K562 (cell line): ENCODE measurements around the gene TARS3. TPM values are rescaled to one million over a fixed set of nuclear protein-coding genes. Genes with fewer than 3 reads are reported as not detected.
A peak's percentile ranks its signal among the peaks of the same experiment; 100 is the strongest.

Experiments used
- ATAC-seq: fragments of 200-7000 bp; cut with Tn5 transposase; 3 replicates; pipeline ENCODE4 v1.9.1; 2020; ENCODE audit warnings: moderate library complexity
- BruUV-seq: library from RNA; stranded (reverse); fragments of 400-500 nt; replicated peaks from 2 replicates; lab custom pipeline; 2021; lab: Mats Ljungman, UMichigan
- CTCF ChIA-PET: fragments of 300-600 bp; formaldehyde crosslinking; extraction: SDS; loops from one replicate; lab custom pipeline; 2021; ENCODE audit warnings: low intra/inter-chr PET ratio; lab: Yijun Ruan, JAX
- POLR2A ChIA-PET: fragments of 300-600, 350-650 bp; sonication (Branson Sonifier 250); formaldehyde crosslinking; extraction: SDS; loops from one replicate; lab custom pipeline; 2021; ENCODE audit warnings: antibody characterized with exemption, inconsistent platforms; lab: Yijun Ruan, JAX
- DNase-seq, 4 experiments: peaks; one replicate each; pipeline versions ENCODE4 v3.0.0 to v3.0.0-alpha.2; 2011 to 2018; ENCODE audit warnings: low spot score in 3 of 4, mixed read lengths in 3 of 4; ENCODE audit errors: extremely low read depth in 1 of 4
- FAIRE-seq: peaks from 2 replicates; lab custom pipeline; 2011; peaks lifted over from hg19 to GRCh38; lab: Jason Lieb, UNC
- H2AFZ ChIP-seq: 2 replicates; pipeline ENCODE4 v1.6.0; 2011; ENCODE audit warnings: low read depth, low read length, control low read depth, inconsistent platforms
- H3K27ac ChIP-seq: fragments of 200-600 bp; 3 replicates; pipeline ENCODE4 v1.8.0; 2011; ENCODE audit warnings: low read depth, mild to moderate bottlenecking, control low read depth, inconsistent platforms, low read length, moderate library complexity, mixed read lengths; ENCODE audit errors: extremely low read depth
- H3K27me3 ChIP-seq, 2 experiments: fragments of 300-600 bp in 1 of 2; 2 replicates in 1 of 2; 3 replicates in 1 of 2; pipeline versions ENCODE4 v1.6.0 to v1.8.0; 2011; ENCODE audit warnings: inconsistent platforms in 2 of 2, low read length in 2 of 2, mild to moderate bottlenecking in 1 of 2, mixed read lengths in 1 of 2, moderate library complexity in 1 of 2; ENCODE audit not compliant: control insufficient read depth in 2 of 2, insufficient read depth in 2 of 2
- H3K36me3 ChIP-seq: fragments of 300-600 bp; 3 replicates; pipeline ENCODE4 v1.8.0; 2011; ENCODE audit warnings: mild to moderate bottlenecking, low read length, inconsistent platforms; ENCODE audit not compliant: control insufficient read depth, insufficient read depth
- H3K4me1 ChIP-seq, 2 experiments: fragments of 200-600 bp in 1 of 2; replicated peaks in 1 of 2; 2 replicates in 1 of 2; 3 replicates in 1 of 2; pipeline versions ENCODE4 v1.5.1 to v1.8.0; 2011; ENCODE audit warnings: inconsistent platforms in 2 of 2, low read length in 2 of 2, mild to moderate bottlenecking in 1 of 2, mixed read lengths in 1 of 2, moderate library complexity in 1 of 2; ENCODE audit not compliant: control insufficient read depth in 2 of 2, insufficient read depth in 2 of 2
- H3K4me2 ChIP-seq: 2 replicates; pipeline ENCODE4 v1.6.1; 2011; ENCODE audit warnings: low read length, control low read depth, inconsistent platforms, mixed read lengths; ENCODE audit not compliant: insufficient read depth
- H3K4me3 ChIP-seq: fragments of 200-600 bp; sonication (generic), shearing (Covaris generic); 2 replicates; pipeline ENCODE4 v1.5.1; 2016; ENCODE audit warnings: control low read depth, inconsistent platforms
- H3K79me2 ChIP-seq: fragments of 200-600 bp; 3 replicates; pipeline ENCODE4 v1.8.0; 2011; ENCODE audit warnings: low read length, inconsistent platforms; ENCODE audit not compliant: control insufficient read depth, insufficient read depth
- H3K9ac ChIP-seq, 2 experiments: 2 replicates each; pipeline versions ENCODE4 v1.6.0 to v1.6.1; 2011; ENCODE audit warnings: low read depth in 2 of 2, low read length in 2 of 2, control low read depth in 1 of 2, inconsistent platforms in 1 of 2, mild to moderate bottlenecking in 1 of 2, mixed read lengths in 1 of 2; ENCODE audit not compliant: insufficient read depth in 1 of 2
- H3K9me1 ChIP-seq: one replicate; pipeline ENCODE4 v1.6.0; 2011; ENCODE audit warnings: inconsistent platforms, mild to moderate bottlenecking, low read length, moderate library complexity; ENCODE audit not compliant: control insufficient read depth, insufficient read depth
- H3K9me3 ChIP-seq: replicated peaks from 2 replicates; pipeline ENCODE4 v1.5.1; 2011; ENCODE audit warnings: low read depth, low read length, inconsistent platforms; ENCODE audit not compliant: control insufficient read depth, insufficient read depth
- H4K20me1 ChIP-seq: replicated peaks from 2 replicates; pipeline ENCODE4 v1.6.1; 2011; ENCODE audit warnings: low read length, inconsistent platforms, mixed read lengths; ENCODE audit not compliant: control insufficient read depth, insufficient read depth
- ATF1 ChIP-seq, 2 experiments: fragments of 450-650 bp in 1 of 2; IDR thresholded peaks; 2 replicates each; pipeline ENCODE4 v1.6.1; 2016; ENCODE audit warnings: missing compliant biosample characterization in 1 of 2, missing genetic modification characterization in 1 of 2
- ATF2 ChIP-seq: sonication (generic); formaldehyde crosslinking; IDR thresholded peaks from 2 replicates; pipeline ENCODE4 v1.8.1; 2022; ENCODE audit warnings: missing genetic modification reagents
- ATF3 ChIP-seq, 2 experiments: fragments of 450-650 bp in 1 of 2; sonication (generic) in 1 of 2; formaldehyde crosslinking in 1 of 2; IDR thresholded peaks in 1 of 2; conservative IDR thresholded peaks in 1 of 2; 2 replicates each; pipeline versions ENCODE4 v1.6.1 to v1.8.1; 2016 to 2023; ENCODE audit warnings: mild to moderate bottlenecking in 2 of 2, moderate library complexity in 2 of 2, inconsistent platforms in 1 of 2, missing genetic modification reagents in 1 of 2
- ATF7 ChIP-seq: fragments of 450-650 bp; IDR thresholded peaks from 2 replicates; pipeline ENCODE4 v1.7.1; 2014; ENCODE audit warnings: mild to moderate bottlenecking, moderate library complexity
- CSDE1 ChIP-seq, 2 experiments: fragments of 450-650 bp; IDR thresholded peaks; 2 replicates each; pipeline ENCODE4 v1.6.1; 2016; ENCODE audit warnings: mild to moderate bottlenecking in 1 of 2
- FOXA1 ChIP-seq: fragments of 450-650 bp; IDR thresholded peaks from 2 replicates; pipeline ENCODE4 v1.6.1; 2016; ENCODE audit warnings: mild to moderate bottlenecking, borderline replicate concordance
- JUND ChIP-seq, 2 experiments: IDR thresholded peaks; 2 replicates in 1 of 2; 3 replicates in 1 of 2; pipeline ENCODE4 v1.6.1; 2011; ENCODE audit warnings: borderline replicate concordance in 2 of 2, low read depth in 2 of 2, low read length in 2 of 2, improper control_type of control experiment in 1 of 2, missing biosample characterization in 1 of 2, missing genetic modification characterization in 1 of 2, missing genetic modification reagents in 1 of 2
- NCOA1 ChIP-seq: fragments of 450-650 bp; IDR thresholded peaks from 2 replicates; pipeline ENCODE4 v1.6.1; 2016; ENCODE audit warnings: low read depth
- SMARCC2 ChIP-seq: fragments of 450-650 bp; IDR thresholded peaks from 2 replicates; pipeline ENCODE4 v1.6.1; 2017; ENCODE audit warnings: antibody characterized with exemption, moderate library complexity, mild to moderate bottlenecking, low read depth
- WGBS: fragments of 100-300 bp; shearing (Covaris generic); methylation state at CpG from one replicate; pipeline ENCODE4 v1.1.6; 2016; ENCODE audit warnings: low coverage, mixed read lengths; ENCODE audit not compliant: insufficient coverage; ENCODE audit errors: missing lambda C conversion rate; 5-methylcytosine and 5-hydroxymethylcytosine counted together
- in situ Hi-C: fragments of 300-500 bp; cut with MboI; formaldehyde crosslinking; loops from 4 replicates; pipeline ENCODE4 v1.15.0; 2018; ENCODE audit warnings: inconsistent platforms, mixed read lengths
- intact Hi-C: fragments of 100-400 bp; cut with micrococcal nuclease; formaldehyde crosslinking; loops from 2 replicates; pipeline ENCODE4 v1.14.2; 2022
- polyA plus RNA-seq, 8 experiments: library from polyadenylated mRNA; depleted of rRNA in 4 of 8; stranded (reverse) in 5 of 8; unstranded in 3 of 8; fragments of >200 nt; fragmentation: Nextera tagmentation in 2 of 8; fragmentation: Illumina TruSeq in 1 of 8; extraction: Ambion mirVana in 2 of 8; extraction: Trizol in 1 of 8; gene quantifications; 2 replicates each; pipeline versions ENCODE4 v1.2.1 to v1.2.3, GENCODE V29; 2011 to 2014; ENCODE audit warnings: inconsistent platforms in 1 of 8, missing spikeins in 1 of 8
- total RNA-seq, 7 experiments: library from RNA; depleted of rRNA in 6 of 7; stranded (reverse); fragments of >200 nt in 6 of 7; fragmentation: Illumina TruSeq in 2 of 7; extraction: Trizol in 2 of 7; gene quantifications; 2 replicates each; pipeline versions ENCODE4 v1.2.1 to v1.2.3, GENCODE V29; 2011 to 2021; ENCODE audit warnings: low replicate concordance in 1 of 7

TARS3 gene
- total and polyA plus RNA-seq, 9 of the 15 experiments (the other 6 are each of a cell fraction or from before 2014, with no cell fraction given): 2.1 to 14.7 (median 9.8) TPM

GRCh38 chr15:101614761-101615160 lies 109.5 kb downstream of the TARS3 start:
- Histone ChIP-seq H3K9me3 (no peaks in the 10 kb centered on the region), H3K36me3 (no peaks in the 10 kb centered on the region), H3K4me1 (peaks cover 17 to 21% of the 10 kb centered on the region in 2 experiments; a peak in 4 of 5 replicates), H4K20me1 (no peaks in the 10 kb centered on the region), H3K4me3 (no peak overlapping the region), H3K79me2 (no peaks in the 10 kb centered on the region), H3K4me2 (no peak overlapping the region), H3K27ac (no peak overlapping the region), H3K27me3 (peaks cover 29 to 58% of the 10 kb centered on the region in 2 experiments), H3K9me1 (no peaks in the 10 kb centered on the region), H2AFZ (no peak overlapping the region), H3K9ac (no peak overlapping the region)
- no peak for DNase-seq
- ChIA-PET CTCF (no interaction called here), POLR2A (interaction anchor here (0.6 kb wide), 2 partner anchors 27 to 63 kb away, joined by 3 to 4 read pairs; no protein-coding TSS in a partner anchor)
- BruUV-seq: no TSS peak
- in situ Hi-C loops: no loop called here
- intact Hi-C loops: no loop called here
- FAIRE-seq: no peak
- WGBS: 17% methylated on average over 11 of the region's 11 CpGs
- TF ChIP-seq NCOA1 (no peak), CSDE1 (IDR thresholded peaks at IDR 0.05) (no peak), SMARCC2 (no peak)
- no peak for ATAC-seq

GRCh38 chr15:101614001-101614585 lies 110.2 kb downstream of the TARS3 start:
- TF ChIP-seq ATF7: peak; percentile 84
- no peak for TF ChIP-seq ATF1 (CRISPR knock-in tag; IDR thresholded peaks at IDR 0.05)
- peak; percentile 37; the same call in 1 of the 2 replicates for TF ChIP-seq ATF1 (tag; IDR thresholded peaks at IDR 0.05)
- TF ChIP-seq ATF3 (IDR thresholded peaks at IDR 0.05): peak; percentile 90
- TF ChIP-seq ATF3 (CRISPR knock-in tag; conservative IDR thresholded peaks at IDR 0.05): no peak
- peak; percentile 61; the same call in 1 of the 2 replicates for TF ChIP-seq ATF2 (CRISPR knock-in tag)
- TF ChIP-seq JUND (IDR thresholded peaks at IDR 0.05; ENCODE audit: borderline replicate concordance, low read depth, low read length): peak; percentile 46
- TF ChIP-seq JUND (tag; IDR thresholded peaks at IDR 0.05; ENCODE audit: borderline replicate concordance, low read depth, low read length): peak; percentile 39; the same call in 1 of the 3 replicates
- no peak for TF ChIP-seq FOXA1
- TF ChIP-seq, all 486 proteins: peak for 5
- FAIRE-seq (no peak), ATAC-seq (no peak), DNase-seq (no peak)
- no peak overlapping the region for H3K4me3 ChIP-seq
- 5% methylated on average over 14 of the region's 14 CpGs for WGBS
- H3K27ac ChIP-seq: no peak overlapping the region
- H3K9me1 ChIP-seq: no peaks in the 10 kb centered on the region
- intact Hi-C loops: no loop called here
- no TSS peak for BruUV-seq
- ChIA-PET POLR2A (interaction anchor here (0.6 kb wide), 2 partner anchors 28 to 63 kb away, joined by 3 to 4 read pairs; no protein-coding TSS in a partner anchor), CTCF (no interaction called here)
- 0 out of 2 replicates have a peak overlapping the region, but pooled peaks have one; percentile 28 for H2AFZ ChIP-seq
- no peaks in the 10 kb centered on the region for H3K9me3 ChIP-seq
- H3K4me1 ChIP-seq: peaks cover 17 to 21% of the 10 kb centered on the region in 2 experiments; a peak in 4 of 5 replicates
- no peaks in the 10 kb centered on the region for H3K79me2 ChIP-seq
- H3K4me2 ChIP-seq: no peak overlapping the region
- peak overlapping the region in 1 of 2 experiments; percentile 70; a peak in 1 of 4 replicates for H3K9ac ChIP-seq
- no peaks in the 10 kb centered on the region for H4K20me1 ChIP-seq
- peaks cover 32 to 64% of the 10 kb centered on the region in 2 experiments for H3K27me3 ChIP-seq
- in situ Hi-C loops: no loop called here
- H3K36me3 ChIP-seq: no peaks in the 10 kb centered on the region
